Muscle of arm (tissue), 12 donors: ENCODE measurements around the gene C8A. TPM values are rescaled to one million over a fixed set of nuclear protein-coding genes. Genes with fewer than 3 reads are reported as not detected.

Experiments used
- DNase-seq: peaks from one replicate; pipeline ENCODE4 v3.0.0-alpha.2; 2013
- polyA plus RNA-seq, 12 donors: library from polyadenylated mRNA; unstranded; fragments of 120-200 nt; gene quantifications; one replicate each; pipeline ENCODE4 v1.2.1, GENCODE V29; 2013; ENCODE audit not compliant: insufficient read length in 12 of 12

The C8A gene
- polyA plus RNA-seq, 12 donors, result 0.47 TPM; not detected in 11

- no peak for DNase-seq
These were observed 72.6 kb downstream of the C8A start for GRCh38 chr1:56927171-56927570.

- DNase-seq, result no peak
These were observed 73.4 kb downstream of the C8A start for GRCh38 chr1:56927986-56928385.

- DNase-seq, result no peak
These were observed 74.9 kb downstream of the C8A start for GRCh38 chr1:56929492-56929891.

GRCh38 chr1:56931211-56931610 is 76.6 kb downstream of the C8A start:
- DNase-seq, result no peak

- no peak for DNase-seq
These were observed 77.1 kb downstream of the C8A start for GRCh38 chr1:56931686-56932085.

- DNase-seq, result no peak
These were observed 78.6 kb downstream of the C8A start for GRCh38 chr1:56933161-56933560.

GRCh38 chr1:56933606-56934005 is 79.0 kb downstream of the C8A start:
- no peak for DNase-seq

- no peak for DNase-seq
These were observed 79.9 kb downstream of the C8A start for GRCh38 chr1:56934430-56935060.

- no peak for DNase-seq
These were observed 84.0 kb downstream of the C8A start for GRCh38 chr1:56938646-56939045.

GRCh38 chr1:56939209-56939608 is 84.6 kb downstream of the C8A start:
- DNase-seq, result no peak

GRCh38 chr1:56940039-56940438 is 85.4 kb downstream of the C8A start:
- DNase-seq, result no peak

- DNase-seq, result no peak
These were observed 93.9 kb downstream of the C8A start for GRCh38 chr1:56948403-56949023.

GRCh38 chr1:56952501-56952900 is 97.9 kb downstream of the C8A start:
- no peak for DNase-seq

GRCh38 chr1:56953386-56953785 is 98.8 kb downstream of the C8A start:
- no peak for DNase-seq

GRCh38 chr1:56954664-56955063 is 100.1 kb downstream of the C8A start:
- DNase-seq, result no peak

GRCh38 chr1:56957931-56958330 is 103.3 kb downstream of the C8A start:
- no peak for DNase-seq

GRCh38 chr1:56958526-56958925 is 103.9 kb downstream of the C8A start:
- DNase-seq, result no peak

- DNase-seq, result no peak
These were observed 106.8 kb downstream of the C8A start for GRCh38 chr1:56961426-56961825.

GRCh38 chr1:56963667-56964066 is 109.1 kb downstream of the C8A start:
- DNase-seq, result no peak

- DNase-seq, result no peak
These were observed 109.9 kb downstream of the C8A start for GRCh38 chr1:56964349-56965017.

- no peak for DNase-seq
These were observed 110.6 kb downstream of the C8A start for GRCh38 chr1:56965191-56965590.

GRCh38 chr1:56965916-56966697 is 111.5 kb downstream of the C8A start, which contains the start of gene C8B:
C8B (minus strand) TSS chr1:56966015; CDS start chr1:56965948, 67 bp downstream.
- no peak for DNase-seq

GRCh38 chr1:56966698-56966999 is 112.1 kb downstream of the C8A start:
- no peak for DNase-seq
